K562 (cell line): ENCODE results near the gene PGP. TPM values are rescaled to one million over a fixed set of nuclear protein-coding genes. Genes with fewer than 3 reads are reported as not detected.

Experiments used
- CBX1 ChIP-seq: sonication (generic); IDR thresholded peaks from 2 replicates; pipeline ENCODE4 v1.6.1; 2016; ENCODE audit warnings: antibody characterized with exemption, low read depth, mild to moderate bottlenecking
- FOXJ2 ChIP-seq: fragments of 200-800 bp; sonication (Bioruptor generic); IDR thresholded peaks from 2 replicates; pipeline ENCODE4 v1.6.1; 2016; ENCODE audit warnings: missing genetic modification characterization, missing compliant biosample characterization
- HMGXB4 ChIP-seq: sonication (generic); formaldehyde crosslinking; IDR thresholded peaks from 2 replicates; pipeline ENCODE4 v1.8.1; 2023; ENCODE audit warnings: mild to moderate bottlenecking, missing genetic modification reagents
- MXI1 ChIP-seq: IDR thresholded peaks from 2 replicates; pipeline ENCODE4 v1.6.1; 2011; ENCODE audit warnings: low read depth, mild to moderate bottlenecking, improper control_type of control experiment, low read length
- NR2C2 ChIP-seq, 2 experiments: fragments of 200-800 bp in 1 of 2; sonication (Bioruptor generic) in 1 of 2; sonication (generic) in 1 of 2; formaldehyde crosslinking in 1 of 2; IDR thresholded peaks; 2 replicates each; pipeline versions ENCODE4 v1.6.1 to v1.8.0; 2016 to 2022; ENCODE audit warnings: mild to moderate bottlenecking in 1 of 2, missing compliant biosample characterization in 1 of 2, missing genetic modification characterization in 1 of 2, missing genetic modification reagents in 1 of 2
- NRF1 ChIP-seq, 2 experiments: fragments of 450-650 bp; IDR thresholded peaks in 1 of 2; conservative IDR thresholded peaks in 1 of 2; 2 replicates each; pipeline ENCODE4 v1.6.1; 2014; ENCODE audit warnings: mild to moderate bottlenecking in 2 of 2
- POLR2G ChIP-seq: fragments of 200-400 bp; formaldehyde crosslinking; IDR thresholded peaks from 2 replicates; pipeline ENCODE4 v1.6.1; 2017; ENCODE audit warnings: low read depth, mild to moderate bottlenecking, antibody characterized with exemption, low read length, moderate library complexity
- PRDM10 ChIP-seq: fragments of 450-650 bp; IDR thresholded peaks from 2 replicates; pipeline ENCODE4 v1.6.1; 2018; ENCODE audit not compliant: partially characterized antibody
- TAF15 ChIP-seq: fragments of 200-400 bp; formaldehyde crosslinking; IDR thresholded peaks from 2 replicates; pipeline ENCODE4 v1.6.1; 2017; ENCODE audit warnings: mild to moderate bottlenecking, low read depth, low read length, moderate library complexity
- TEAD1 ChIP-seq, 2 experiments: fragments of 450-650 bp in 1 of 2; sonication (generic) in 1 of 2; formaldehyde crosslinking; IDR thresholded peaks; 2 replicates each; pipeline versions ENCODE4 v1.4.0 to v1.8.0; 2020 to 2022; ENCODE audit warnings: mild to moderate bottlenecking in 2 of 2, missing genetic modification reagents in 1 of 2
- TFAP4 ChIP-seq: sonication (generic); formaldehyde crosslinking; IDR thresholded peaks from 2 replicates; pipeline ENCODE4 v1.8.0; 2022; ENCODE audit warnings: missing genetic modification reagents, mild to moderate bottlenecking, moderate library complexity, borderline replicate concordance
- ZBTB34 ChIP-seq: fragments of 250-450 bp; sonication (Bioruptor Pico); IDR thresholded peaks from 2 replicates; pipeline ENCODE4 v1.8.0; 2021; ENCODE audit warnings: mild to moderate bottlenecking, moderate library complexity
- polyA plus RNA-seq, 8 experiments: library from polyadenylated mRNA; depleted of rRNA in 4 of 8; stranded (reverse) in 5 of 8; unstranded in 3 of 8; fragments of >200 nt; fragmentation: Nextera tagmentation in 2 of 8; fragmentation: Illumina TruSeq in 1 of 8; extraction: Ambion mirVana in 2 of 8; extraction: Trizol in 1 of 8; gene quantifications; 2 replicates each; pipeline versions ENCODE4 v1.2.1 to v1.2.3, GENCODE V29; 2011 to 2014; ENCODE audit warnings: inconsistent platforms in 1 of 8, missing spikeins in 1 of 8
- total RNA-seq, 7 experiments: library from RNA; depleted of rRNA in 6 of 7; stranded (reverse); fragments of >200 nt in 6 of 7; fragmentation: Illumina TruSeq in 2 of 7; extraction: Trizol in 2 of 7; gene quantifications; 2 replicates each; pipeline versions ENCODE4 v1.2.1 to v1.2.3, GENCODE V29; 2011 to 2021; ENCODE audit warnings: low replicate concordance in 1 of 7
- TF ChIP-seq, protein P1 (sequence below), 2 experiments: IDR thresholded peaks in 1 of 2; conservative IDR thresholded peaks in 1 of 2; 2 replicates each; pipeline ENCODE4 v1.6.1; 2016; ENCODE audit warnings: low read depth in 2 of 2, mild to moderate bottlenecking in 1 of 2, missing compliant biosample characterization in 1 of 2, missing genetic modification characterization in 1 of 2, moderate library complexity in 1 of 2

PGP gene
- total and polyA plus RNA-seq, 9 of the 15 experiments (the other 6 are each of a cell fraction or from before 2014, with no cell fraction given): 1.1 to 57.6 (median 19.6) TPM

GRCh38 chr16:2223221-2223941 lies 8.7 kb upstream of the PGP start, which contains the start of gene E4F1 (continued):
- peak; percentile 90 for TF ChIP-seq TFAP4 (CRISPR knock-in tag)
- peak; percentile 97 for TF ChIP-seq POLR2G
- TF ChIP-seq, protein P1, sequence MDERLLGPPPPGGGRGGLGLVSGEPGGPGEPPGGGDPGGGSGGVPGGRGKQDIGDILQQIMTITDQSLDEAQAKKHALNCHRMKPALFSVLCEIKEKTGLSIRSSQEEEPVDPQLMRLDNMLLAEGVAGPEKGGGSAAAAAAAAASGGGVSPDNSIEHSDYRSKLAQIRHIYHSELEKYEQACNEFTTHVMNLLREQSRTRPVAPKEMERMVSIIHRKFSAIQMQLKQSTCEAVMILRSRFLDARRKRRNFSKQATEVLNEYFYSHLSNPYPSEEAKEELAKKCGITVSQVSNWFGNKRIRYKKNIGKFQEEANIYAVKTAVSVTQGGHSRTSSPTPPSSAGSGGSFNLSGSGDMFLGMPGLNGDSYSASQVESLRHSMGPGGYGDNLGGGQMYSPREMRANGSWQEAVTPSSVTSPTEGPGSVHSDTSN (CRISPR knock-in tag; IDR thresholded peaks at IDR 0.05; ENCODE audit: low read depth): peak; percentile 96
- TF ChIP-seq, protein P1 (tag; conservative IDR thresholded peaks at IDR 0.05; ENCODE audit: low read depth): peak; percentile 94
- TF ChIP-seq ZBTB34 (CRISPR knock-in tag): no peak
- peak in 1 of 2 experiments; percentile 21; a peak in 1 of 4 replicates for TF ChIP-seq TEAD1 (CRISPR knock-in tag; IDR thresholded peaks at IDR 0.05)
- TF ChIP-seq MXI1: peak; percentile 97
- TF ChIP-seq CBX1: peak; percentile 45; the same call in 1 of the 2 replicates
- TF ChIP-seq FOXJ2 (tag): peak; percentile 80; the same call in 1 of the 2 replicates
- peak; percentile 47; the same call in 1 of the 2 replicates for TF ChIP-seq NR2C2 (CRISPR knock-in tag; IDR thresholded peaks at IDR 0.05)
- peak; percentile 70; the same call in 1 of the 2 replicates for TF ChIP-seq NR2C2 (tag; IDR thresholded peaks at IDR 0.05)
- peak; percentile 0 for TF ChIP-seq PRDM10
- no peak for TF ChIP-seq TAF15
- peak; percentile 78 to 81 for TF ChIP-seq NRF1 (conservative IDR thresholded peaks at IDR 0.05 in 1 of 2, IDR thresholded peaks at IDR 0.05 in 1 of 2)
- peak; percentile 56; the same call in 1 of the 2 replicates for TF ChIP-seq HMGXB4
